HepG2 (cell line): ENCODE measurements around the gene RPGRIP1. TPM values are rescaled to one million over a fixed set of nuclear protein-coding genes. Genes with fewer than 3 reads are reported as not detected.
A peak's percentile ranks its signal among the peaks of the same experiment; 100 is the strongest.

Source experiments
- AGO1 ChIP-seq: fragments of 200-400 bp; formaldehyde crosslinking; IDR thresholded peaks from 2 replicates; pipeline ENCODE4 v1.6.1; 2017; ENCODE audit warnings: mild to moderate bottlenecking, low read depth, low read length, moderate library complexity; ENCODE audit not compliant: poor library complexity, severe bottlenecking
- ASH2L ChIP-seq: fragments of 300-600, 200-600 bp; sonication (generic); IDR thresholded peaks from 2 replicates; pipeline ENCODE4 v1.7.0; 2017; ENCODE audit warnings: low read depth, mild to moderate bottlenecking, moderate library complexity, mixed read lengths, low read length; ENCODE audit not compliant: insufficient read length
- DMAP1 ChIP-seq: IDR thresholded peaks from 2 replicates; pipeline ENCODE4 v1.6.1; 2016
- ELK4 ChIP-seq: sonication (generic); formaldehyde crosslinking; IDR thresholded peaks from 2 replicates; pipeline ENCODE4 v1.9.0; 2021; ENCODE audit warnings: missing genetic modification reagents, borderline replicate concordance
- IRF1 ChIP-seq: sonication (generic); formaldehyde crosslinking; IDR thresholded peaks from 2 replicates; pipeline ENCODE4 v1.4.0; 2020; ENCODE audit warnings: low read depth, mild to moderate bottlenecking, missing genetic modification reagents
- MEF2D ChIP-seq: sonication (generic); formaldehyde crosslinking; IDR thresholded peaks from 2 replicates; pipeline ENCODE4 v1.5.1; 2020; ENCODE audit warnings: mild to moderate bottlenecking, missing genetic modification reagents
- MTA3 ChIP-seq: sonication (generic); formaldehyde crosslinking; IDR thresholded peaks from 2 replicates; pipeline ENCODE4 v1.4.0; 2020; ENCODE audit warnings: missing genetic modification reagents
- MXD1 ChIP-seq: sonication (generic); formaldehyde crosslinking; IDR thresholded peaks from 2 replicates; pipeline ENCODE4 v1.4.0; 2020; ENCODE audit warnings: mild to moderate bottlenecking, missing genetic modification reagents
- PHF8 ChIP-seq: sonication (generic); formaldehyde crosslinking; IDR thresholded peaks from 2 replicates; pipeline ENCODE4 v1.5.0; 2020; ENCODE audit warnings: missing genetic modification reagents
- SCMH1 ChIP-seq: sonication (generic); formaldehyde crosslinking; IDR thresholded peaks from 2 replicates; pipeline ENCODE4 v1.9.0; 2021; ENCODE audit warnings: missing genetic modification reagents, mild to moderate bottlenecking, borderline replicate concordance
- SIN3B ChIP-seq: fragments of 150-350 bp; IDR thresholded peaks from 2 replicates; pipeline ENCODE4 v1.6.1; 2014; ENCODE audit warnings: low read length
- SIX1 ChIP-seq: sonication (generic); formaldehyde crosslinking; IDR thresholded peaks from 2 replicates; pipeline ENCODE4 v1.4.0; 2020; ENCODE audit warnings: missing genetic modification reagents, borderline replicate concordance
- SPEN ChIP-seq: sonication (generic); formaldehyde crosslinking; IDR thresholded peaks from 2 replicates; pipeline ENCODE4 v1.5.1; 2020; ENCODE audit warnings: low read depth, mild to moderate bottlenecking, missing genetic modification reagents
- SRF ChIP-seq: IDR thresholded peaks from 2 replicates; pipeline ENCODE4 v1.6.1; 2011; ENCODE audit warnings: mild to moderate bottlenecking, low read depth, low read length, moderate library complexity
- TMF1 ChIP-seq: sonication (generic); formaldehyde crosslinking; IDR thresholded peaks from 2 replicates; pipeline ENCODE4 v1.8.1; 2022; ENCODE audit warnings: low read depth, missing genetic modification reagents
- ZBTB21 ChIP-seq: sonication (generic); formaldehyde crosslinking; IDR thresholded peaks from 2 replicates; pipeline ENCODE4 v1.4.0; 2020; ENCODE audit warnings: missing genetic modification reagents
- ZFP36L2 ChIP-seq: sonication (generic); formaldehyde crosslinking; IDR thresholded peaks from 2 replicates; pipeline ENCODE4 v1.4.0; 2020; ENCODE audit warnings: missing genetic modification reagents
- ZNF362 ChIP-seq: sonication (generic); formaldehyde crosslinking; IDR thresholded peaks from 2 replicates; pipeline ENCODE4 v1.4.0; 2020; ENCODE audit warnings: missing genetic modification reagents, mild to moderate bottlenecking, borderline replicate concordance
- ZNF496 ChIP-seq: sonication (generic); formaldehyde crosslinking; IDR thresholded peaks from 2 replicates; pipeline ENCODE4 v1.8.1; 2023; ENCODE audit warnings: mild to moderate bottlenecking, moderate library complexity, missing genetic modification reagents; ENCODE audit not compliant: insufficient replicate concordance
- ZNF619 ChIP-seq: sonication (generic); formaldehyde crosslinking; IDR thresholded peaks from 2 replicates; pipeline ENCODE4 v1.4.0; 2020; ENCODE audit warnings: mild to moderate bottlenecking, missing genetic modification reagents
- ZNF75D ChIP-seq: sonication (generic); formaldehyde crosslinking; IDR thresholded peaks from 2 replicates; pipeline ENCODE4 v1.8.1; 2023; ENCODE audit warnings: missing genetic modification reagents, mild to moderate bottlenecking, borderline replicate concordance
- ZNF839 ChIP-seq: sonication (generic); formaldehyde crosslinking; IDR thresholded peaks from 2 replicates; pipeline ENCODE4 v1.4.0; 2020; ENCODE audit warnings: missing genetic modification reagents, mild to moderate bottlenecking, borderline replicate concordance
- polyA plus RNA-seq, 8 experiments: library from polyadenylated mRNA; depleted of rRNA in 3 of 8; stranded (reverse) in 7 of 8; unstranded in 1 of 8; fragments of >200 nt; fragmentation: Illumina TruSeq in 4 of 8; extraction: Trizol in 4 of 8; gene quantifications; 2 replicates each; pipeline versions ENCODE4 v1.2.1 to v1.2.3, GENCODE V29; 2011 to 2016; ENCODE audit warnings: low read depth in 4 of 8, missing spikeins in 1 of 8, mixed read lengths in 1 of 8; ENCODE audit not compliant: insufficient read depth in 1 of 8
- total RNA-seq, 5 experiments: library from RNA; depleted of rRNA; stranded (reverse); fragments of >200 nt; fragmentation: Illumina TruSeq; extraction: Trizol; gene quantifications; 2 replicates each; pipeline ENCODE4 v1.2.3, GENCODE V29; 2016; ENCODE audit warnings: low read depth in 1 of 5

RPGRIP1 gene
- total and polyA plus RNA-seq, 2 of the 13 experiments (the other 11 are each of a cell fraction or from before 2014, with no cell fraction given) = 0.13 to 1.1 TPM

GRCh38 chr14:21269252-21270046, 10.4 kb upstream of the RPGRIP1 start, which contains the start of gene HNRNPC (continued):
- TF ChIP-seq ZNF362 (CRISPR knock-in tag) (peak; percentile 88; the same call in 1 of the 2 replicates), MXD1 (CRISPR knock-in tag) (no peak), SCMH1 (CRISPR knock-in tag) (no peak), ZFP36L2 (peak; percentile 15; the same call in 1 of the 2 replicates), ZNF75D (CRISPR knock-in tag) (no peak; the same call in 1 of the 2 replicates), ASH2L (peak; percentile 93), IRF1 (CRISPR knock-in tag) (no peak), ZNF839 (CRISPR knock-in tag) (no peak), PHF8 (peak; percentile 84), TMF1 (peak; percentile 80; the same call in 1 of the 2 replicates), MTA3 (no peak), MEF2D (CRISPR knock-in tag) (peak; percentile 89), ZBTB21 (no peak), ELK4 (CRISPR knock-in tag) (no peak), ZNF496 (CRISPR knock-in tag) (no peak), SRF (peak; percentile 61; the same call in 1 of the 2 replicates), SIN3B (peak; percentile 65), DMAP1 (CRISPR knock-in tag) (peak; percentile 97), AGO1 (peak; percentile 67), ZNF619 (no peak), SPEN (CRISPR knock-in tag) (peak; percentile 89), SIX1 (CRISPR knock-in tag) (no peak)
